ENCODE data around the gene TEX12.

The TEX12 gene

DNA sequence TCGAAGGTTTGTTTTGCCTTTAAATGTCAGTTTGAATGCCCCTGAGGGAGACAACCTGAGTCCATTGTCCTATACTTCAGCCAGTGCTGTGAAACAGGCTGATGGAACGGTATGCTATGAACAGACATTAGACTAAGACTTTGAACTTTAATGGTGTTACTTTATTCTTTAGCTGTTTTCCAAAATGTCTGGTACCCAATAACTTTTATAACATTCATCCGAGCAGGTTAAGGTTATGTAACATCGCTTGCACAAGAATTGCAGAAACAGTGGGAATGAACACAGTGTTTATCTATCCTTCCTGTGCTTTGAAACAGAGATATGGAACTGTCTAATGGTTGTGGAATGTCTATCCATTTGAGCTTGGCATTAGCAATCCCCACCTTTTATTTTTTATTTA is 46.6 kb downstream of the TEX12 start:
- no peak for DNase-seq

DNA sequence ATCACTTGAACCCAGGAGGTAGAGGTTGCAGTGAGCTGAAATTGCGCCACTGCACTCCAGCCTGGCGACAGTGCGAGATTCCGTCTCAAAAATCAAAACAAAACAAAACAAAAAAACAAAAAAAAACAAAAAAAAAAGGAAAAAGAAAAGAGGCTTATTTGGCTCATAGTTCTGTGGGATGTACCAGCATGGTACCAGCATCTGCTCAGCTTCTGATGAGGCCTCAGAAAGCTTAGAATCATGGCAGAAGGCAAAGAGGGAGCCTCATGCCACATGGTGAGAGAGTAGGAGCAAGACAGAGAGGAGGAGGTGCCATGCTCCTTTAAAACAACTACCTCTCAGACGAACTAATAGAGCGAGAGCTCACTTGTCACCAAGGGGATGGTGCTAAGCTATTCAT is 48.4 kb downstream of the TEX12 start:
- DNase-seq = no peak

DNA sequence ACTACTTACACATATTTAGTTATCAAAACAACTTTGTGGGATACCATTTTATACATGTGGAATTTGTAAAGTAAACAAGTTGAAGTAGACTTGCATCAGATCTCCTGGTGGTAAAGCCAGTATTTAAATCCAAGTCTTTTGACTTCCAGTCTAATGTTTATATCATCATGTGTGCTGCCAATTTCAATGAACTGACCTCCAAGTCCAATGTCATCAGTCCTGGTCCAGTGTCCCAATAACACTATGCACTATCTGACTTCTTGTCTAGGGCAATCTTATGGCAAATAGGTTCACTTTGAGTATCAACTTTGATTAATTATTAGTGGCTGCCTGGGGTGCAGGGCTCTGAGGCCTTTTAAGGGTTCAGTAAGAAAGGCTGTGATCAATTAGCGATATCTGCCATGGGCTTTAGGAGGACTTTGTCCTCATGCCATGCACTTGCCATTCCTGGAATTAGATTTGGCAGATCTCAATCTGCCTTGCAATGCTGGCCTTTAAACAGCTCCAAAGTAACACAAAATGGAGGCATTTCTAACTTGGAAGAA is 49.5 kb downstream of the TEX12 start:
- DNase-seq = no peak

DNA sequence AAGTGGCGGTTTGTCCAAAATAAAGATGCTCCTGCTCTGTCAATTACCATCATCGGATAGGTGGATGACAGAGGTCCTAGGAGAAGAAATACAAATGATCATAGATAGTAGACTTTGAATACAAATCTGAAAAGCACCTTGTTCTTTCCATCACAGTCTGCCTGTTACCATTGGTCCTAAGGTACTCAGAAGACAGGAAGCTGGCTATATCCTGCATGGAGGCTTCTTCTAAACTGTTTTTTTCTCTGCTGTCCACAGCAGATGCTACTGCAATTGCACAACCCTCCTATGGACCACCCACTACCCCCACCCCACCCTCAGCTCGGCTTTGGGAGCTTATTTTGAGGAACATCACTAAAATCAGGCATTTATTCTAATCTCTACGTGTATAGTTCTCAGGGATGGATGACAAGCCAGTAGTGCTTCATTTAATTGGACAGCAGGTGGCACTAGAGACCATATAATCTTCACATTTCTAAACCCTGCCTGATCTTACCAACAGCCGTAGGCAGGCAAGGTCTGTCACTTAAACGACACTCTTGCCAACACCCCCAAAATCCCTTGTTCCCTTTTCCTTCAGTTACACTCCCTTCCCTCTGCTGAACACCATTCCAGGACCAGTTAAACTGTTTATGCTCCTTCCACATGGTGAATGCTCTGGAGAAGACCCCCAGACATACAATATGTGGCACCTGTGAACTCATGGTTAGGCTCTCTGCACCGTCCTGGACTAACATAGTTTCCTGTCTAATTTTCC is 52.5 kb downstream of the TEX12 start:
- peak; percentile 90 for DNase-seq

DNA sequence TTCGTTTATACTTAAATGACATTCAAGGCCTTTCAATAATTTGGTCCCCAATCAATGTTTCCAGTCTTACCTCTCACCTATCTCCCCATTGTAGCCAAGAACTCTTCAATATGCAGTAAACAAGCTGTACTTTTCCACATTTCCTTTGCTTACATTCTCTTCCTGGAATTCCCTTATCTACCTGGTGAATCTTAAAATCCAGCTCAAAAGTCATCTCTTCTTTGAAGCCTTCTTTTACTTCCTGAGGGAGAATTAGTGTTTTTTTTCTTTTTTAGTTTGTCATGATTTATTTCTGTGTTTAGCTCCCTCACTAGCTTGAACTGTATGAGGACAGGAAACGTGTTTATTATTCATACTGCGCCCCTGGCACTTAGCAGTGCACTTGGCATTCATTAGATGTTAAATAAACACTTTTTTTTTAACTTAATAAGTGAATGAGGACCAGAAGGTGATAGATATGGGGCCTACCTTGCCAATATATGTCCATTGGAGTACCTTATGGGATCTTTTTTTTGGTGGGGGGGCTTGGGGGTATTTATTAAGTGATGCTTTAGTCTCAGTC is 54.2 kb downstream of the TEX12 start:
- DNase-seq = no peak

All from hematopoietic multipotent progenitor cell treated with erythropoietin and hydrocortisone succinate and interleukin-3 and kit ligand, for 4 days (in vitro differentiated cells).